K562 (cell line): ENCODE measurements around the gene CSKMT. TPM values are rescaled to one million over a fixed set of nuclear protein-coding genes. Genes with fewer than 3 reads are reported as not detected.
A peak's percentile ranks its signal among the peaks of the same experiment; 100 is the strongest.

ENCODE experiments used
- BRD9 ChIP-seq: fragments of 450-650 bp; IDR thresholded peaks from 2 replicates; pipeline ENCODE4 v1.6.1; 2018; ENCODE audit warnings: low read depth; ENCODE audit not compliant: partially characterized antibody
- FOXJ2 ChIP-seq: fragments of 200-800 bp; sonication (Bioruptor generic); IDR thresholded peaks from 2 replicates; pipeline ENCODE4 v1.6.1; 2016; ENCODE audit warnings: missing genetic modification characterization, missing compliant biosample characterization
- FUS ChIP-seq: fragments of 200-400 bp; formaldehyde crosslinking; optimal IDR thresholded peaks from 2 replicates; pipeline ENCODE3; 2017; ENCODE audit warnings: low read depth, low read length
- HDAC2 ChIP-seq: fragments of 450-650 bp; IDR thresholded peaks from 2 replicates; pipeline ENCODE4 v1.6.1; 2016; ENCODE audit warnings: mild to moderate bottlenecking
- HMG20A ChIP-seq: fragments of 450-650 bp; formaldehyde crosslinking; conservative IDR thresholded peaks from 2 replicates; pipeline ENCODE4 v1.4.0; 2020; ENCODE audit warnings: mild to moderate bottlenecking, mixed read lengths
- LARP7 ChIP-seq: fragments of 450-650 bp; IDR thresholded peaks from 2 replicates; pipeline ENCODE4 v1.6.1; 2016
- MCM3 ChIP-seq: fragments of 450-650 bp; IDR thresholded peaks from 2 replicates; pipeline ENCODE4 v1.6.1; 2016
- MCM7 ChIP-seq, 2 experiments: fragments of 450-650 bp; IDR thresholded peaks; 2 replicates each; pipeline ENCODE4 v1.6.1; 2016 to 2018
- NBN ChIP-seq: fragments of 450-650 bp; IDR thresholded peaks from 2 replicates; pipeline ENCODE4 v1.6.1; 2016; ENCODE audit warnings: low read depth, mild to moderate bottlenecking
- NCOA4 ChIP-seq: fragments of 450-650 bp; IDR thresholded peaks from 2 replicates; pipeline ENCODE4 v1.6.1; 2018; ENCODE audit warnings: mild to moderate bottlenecking; ENCODE audit not compliant: partially characterized antibody
- NR2C2 ChIP-seq, 2 experiments: fragments of 200-800 bp in 1 of 2; sonication (Bioruptor generic) in 1 of 2; sonication (generic) in 1 of 2; formaldehyde crosslinking in 1 of 2; IDR thresholded peaks; 2 replicates each; pipeline versions ENCODE4 v1.6.1 to v1.8.0; 2016 to 2022; ENCODE audit warnings: mild to moderate bottlenecking in 1 of 2, missing compliant biosample characterization in 1 of 2, missing genetic modification characterization in 1 of 2, missing genetic modification reagents in 1 of 2
- RBFOX2 ChIP-seq: fragments of 200-400 bp; formaldehyde crosslinking; IDR thresholded peaks from 2 replicates; pipeline ENCODE4 v1.6.1; 2017; ENCODE audit warnings: low read depth, mild to moderate bottlenecking, low read length, moderate library complexity
- RHOXF2B ChIP-seq: fragments of 250-450 bp; sonication (Bioruptor Pico); conservative IDR thresholded peaks from 2 replicates; pipeline ENCODE4 v1.5.1; 2021
- SMARCC2 ChIP-seq: fragments of 450-650 bp; IDR thresholded peaks from 2 replicates; pipeline ENCODE4 v1.6.1; 2017; ENCODE audit warnings: antibody characterized with exemption, moderate library complexity, mild to moderate bottlenecking, low read depth
- YBX1 ChIP-seq: fragments of 450-650 bp; IDR thresholded peaks from 2 replicates; pipeline ENCODE4 v1.7.1; 2016; ENCODE audit warnings: mild to moderate bottlenecking
- ZNF140 ChIP-seq: fragments of 250-450 bp; sonication (Bioruptor Pico); IDR thresholded peaks from 2 replicates; pipeline ENCODE4 v1.8.0; 2021; ENCODE audit warnings: moderate library complexity, mild to moderate bottlenecking, inconsistent platforms
- ZNF232 ChIP-seq: sonication (generic); formaldehyde crosslinking; IDR thresholded peaks from 2 replicates; pipeline ENCODE4 v1.8.0; 2022; ENCODE audit warnings: mild to moderate bottlenecking, missing genetic modification reagents
- ZNF253 ChIP-seq: fragments of 250-450 bp; sonication (Bioruptor Pico); conservative IDR thresholded peaks from 2 replicates; pipeline ENCODE4 v1.6.1; 2021; ENCODE audit warnings: mild to moderate bottlenecking
- ZSCAN32 ChIP-seq: fragments of 450-650 bp; formaldehyde crosslinking; IDR thresholded peaks from 2 replicates; pipeline ENCODE4 v1.4.0; 2020; ENCODE audit warnings: mild to moderate bottlenecking, moderate library complexity
- polyA plus RNA-seq, 8 experiments: library from polyadenylated mRNA; depleted of rRNA in 4 of 8; stranded (reverse) in 5 of 8; unstranded in 3 of 8; fragments of >200 nt; fragmentation: Nextera tagmentation in 2 of 8; fragmentation: Illumina TruSeq in 1 of 8; extraction: Ambion mirVana in 2 of 8; extraction: Trizol in 1 of 8; gene quantifications; 2 replicates each; pipeline versions ENCODE4 v1.2.1 to v1.2.3, GENCODE V29; 2011 to 2014; ENCODE audit warnings: inconsistent platforms in 1 of 8, missing spikeins in 1 of 8
- total RNA-seq, 7 experiments: library from RNA; depleted of rRNA in 6 of 7; stranded (reverse); fragments of >200 nt in 6 of 7; fragmentation: Illumina TruSeq in 2 of 7; extraction: Trizol in 2 of 7; gene quantifications; 2 replicates each; pipeline versions ENCODE4 v1.2.1 to v1.2.3, GENCODE V29; 2011 to 2021; ENCODE audit warnings: low replicate concordance in 1 of 7
- TF ChIP-seq, protein P1 (sequence below), 2 experiments: fragments of 450-650 bp in 1 of 2; sonication (generic) in 1 of 2; formaldehyde crosslinking; conservative IDR thresholded peaks; 2 replicates each; pipeline versions ENCODE4 v1.4.0 to v1.8.1; 2020 to 2022; ENCODE audit warnings: mild to moderate bottlenecking in 1 of 2, missing genetic modification reagents in 1 of 2
- TF ChIP-seq, protein P2 (sequence below), 2 experiments: fragments of 450-650 bp; IDR thresholded peaks; 2 replicates each; pipeline ENCODE4 v1.6.1; 2018; ENCODE audit warnings: mild to moderate bottlenecking in 2 of 2, low read depth in 1 of 2; ENCODE audit not compliant: partially characterized antibody in 2 of 2
- TF ChIP-seq, protein P3 (sequence below): fragments of 450-650 bp; formaldehyde crosslinking; IDR thresholded peaks from 2 replicates; pipeline ENCODE4 v1.4.0; 2020; ENCODE audit warnings: mild to moderate bottlenecking, moderate library complexity
- TF ChIP-seq, protein P4 (sequence below): fragments of 250-450 bp; sonication (Bioruptor Pico); IDR thresholded peaks from 2 replicates; pipeline ENCODE4 v1.8.0; 2022; ENCODE audit warnings: moderate library complexity, mild to moderate bottlenecking, inconsistent platforms

Gene CSKMT
- total and polyA plus RNA-seq, 9 of the 15 experiments (the other 6 are each of a cell fraction or from before 2014, with no cell fraction given) = 10.3 to 108 (median 27.2) TPM

DNA sequence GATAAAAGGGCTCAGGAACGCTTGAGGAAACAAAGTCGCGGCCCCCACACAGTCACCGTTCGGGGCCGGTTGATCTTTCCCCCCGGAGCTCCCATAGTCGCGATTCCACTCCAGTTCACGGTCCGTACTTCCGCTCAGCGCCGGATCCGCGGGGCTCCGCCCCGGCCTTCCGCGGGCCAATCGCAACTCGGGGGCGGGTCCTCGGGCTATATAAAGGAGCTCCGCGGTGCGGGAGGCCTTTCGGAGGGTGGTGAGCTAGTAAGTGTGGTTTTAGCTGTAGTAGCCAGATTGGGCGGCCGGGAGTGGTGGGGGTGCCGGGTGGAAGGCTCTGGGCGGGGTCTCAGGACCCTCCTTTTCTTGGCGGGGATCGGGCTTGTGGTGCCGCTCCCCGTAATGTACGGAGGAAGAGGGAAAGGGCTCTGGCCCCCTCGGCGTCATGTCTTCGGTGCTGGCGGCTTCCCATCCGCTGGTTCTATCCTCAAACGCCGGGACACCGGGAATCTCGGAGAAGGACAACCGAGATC is at the start of gene CSKMT, which contains the start of gene C11orf98 (continued):
- TF ChIP-seq, protein P1, sequence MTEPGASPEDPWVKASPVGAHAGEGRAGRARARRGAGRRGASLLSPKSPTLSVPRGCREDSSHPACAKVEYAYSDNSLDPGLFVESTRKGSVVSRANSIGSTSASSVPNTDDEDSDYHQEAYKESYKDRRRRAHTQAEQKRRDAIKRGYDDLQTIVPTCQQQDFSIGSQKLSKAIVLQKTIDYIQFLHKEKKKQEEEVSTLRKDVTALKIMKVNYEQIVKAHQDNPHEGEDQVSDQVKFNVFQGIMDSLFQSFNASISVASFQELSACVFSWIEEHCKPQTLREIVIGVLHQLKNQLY (CRISPR knock-in tag; conservative IDR thresholded peaks at IDR 0.05) = peak in 1 of 2 experiments; percentile 56; a peak in 2 of 4 replicates
- TF ChIP-seq HDAC2 (no peak), NR2C2 (CRISPR knock-in tag; IDR thresholded peaks at IDR 0.05) (no peak), NR2C2 (tag; IDR thresholded peaks at IDR 0.05) (peak; percentile 53; the same call in 1 of the 2 replicates), ZNF140 (CRISPR knock-in tag) (no peak), LARP7 (no peak), BRD9 (no peak), RHOXF2B (CRISPR knock-in tag) (0 out of 2 replicates have a peak, but pooled peaks have one; percentile 70), ZNF232 (CRISPR knock-in tag) (no peak; the same call in 1 of the 2 replicates), HMG20A (no peak), ZSCAN32 (0 out of 2 replicates have a peak, but pooled peaks have one; percentile 64), NBN (peak; percentile 62; the same call in 1 of the 2 replicates), SMARCC2 (no peak), MCM3 (no peak), RBFOX2 (peak; percentile 100), YBX1 (no peak), NCOA4 (no peak), MCM7 (IDR thresholded peaks at IDR 0.05) (no peak), FOXJ2 (tag) (no peak), FUS (no peak), ZNF253 (no peak; the same call in 1 of the 2 replicates)
- TF ChIP-seq, protein P2, sequence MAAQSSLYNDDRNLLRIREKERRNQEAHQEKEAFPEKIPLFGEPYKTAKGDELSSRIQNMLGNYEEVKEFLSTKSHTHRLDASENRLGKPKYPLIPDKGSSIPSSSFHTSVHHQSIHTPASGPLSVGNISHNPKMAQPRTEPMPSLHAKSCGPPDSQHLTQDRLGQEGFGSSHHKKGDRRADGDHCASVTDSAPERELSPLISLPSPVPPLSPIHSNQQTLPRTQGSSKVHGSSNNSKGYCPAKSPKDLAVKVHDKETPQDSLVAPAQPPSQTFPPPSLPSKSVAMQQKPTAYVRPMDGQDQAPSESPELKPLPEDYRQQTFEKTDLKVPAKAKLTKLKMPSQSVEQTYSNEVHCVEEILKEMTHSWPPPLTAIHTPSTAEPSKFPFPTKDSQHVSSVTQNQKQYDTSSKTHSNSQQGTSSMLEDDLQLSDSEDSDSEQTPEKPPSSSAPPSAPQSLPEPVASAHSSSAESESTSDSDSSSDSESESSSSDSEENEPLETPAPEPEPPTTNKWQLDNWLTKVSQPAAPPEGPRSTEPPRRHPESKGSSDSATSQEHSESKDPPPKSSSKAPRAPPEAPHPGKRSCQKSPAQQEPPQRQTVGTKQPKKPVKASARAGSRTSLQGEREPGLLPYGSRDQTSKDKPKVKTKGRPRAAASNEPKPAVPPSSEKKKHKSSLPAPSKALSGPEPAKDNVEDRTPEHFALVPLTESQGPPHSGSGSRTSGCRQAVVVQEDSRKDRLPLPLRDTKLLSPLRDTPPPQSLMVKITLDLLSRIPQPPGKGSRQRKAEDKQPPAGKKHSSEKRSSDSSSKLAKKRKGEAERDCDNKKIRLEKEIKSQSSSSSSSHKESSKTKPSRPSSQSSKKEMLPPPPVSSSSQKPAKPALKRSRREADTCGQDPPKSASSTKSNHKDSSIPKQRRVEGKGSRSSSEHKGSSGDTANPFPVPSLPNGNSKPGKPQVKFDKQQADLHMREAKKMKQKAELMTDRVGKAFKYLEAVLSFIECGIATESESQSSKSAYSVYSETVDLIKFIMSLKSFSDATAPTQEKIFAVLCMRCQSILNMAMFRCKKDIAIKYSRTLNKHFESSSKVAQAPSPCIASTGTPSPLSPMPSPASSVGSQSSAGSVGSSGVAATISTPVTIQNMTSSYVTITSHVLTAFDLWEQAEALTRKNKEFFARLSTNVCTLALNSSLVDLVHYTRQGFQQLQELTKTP (IDR thresholded peaks at IDR 0.05; ENCODE audit: low read depth in 1 of 2, partially characterized antibody in 2 of 2) = no peak
- TF ChIP-seq, protein P3, sequence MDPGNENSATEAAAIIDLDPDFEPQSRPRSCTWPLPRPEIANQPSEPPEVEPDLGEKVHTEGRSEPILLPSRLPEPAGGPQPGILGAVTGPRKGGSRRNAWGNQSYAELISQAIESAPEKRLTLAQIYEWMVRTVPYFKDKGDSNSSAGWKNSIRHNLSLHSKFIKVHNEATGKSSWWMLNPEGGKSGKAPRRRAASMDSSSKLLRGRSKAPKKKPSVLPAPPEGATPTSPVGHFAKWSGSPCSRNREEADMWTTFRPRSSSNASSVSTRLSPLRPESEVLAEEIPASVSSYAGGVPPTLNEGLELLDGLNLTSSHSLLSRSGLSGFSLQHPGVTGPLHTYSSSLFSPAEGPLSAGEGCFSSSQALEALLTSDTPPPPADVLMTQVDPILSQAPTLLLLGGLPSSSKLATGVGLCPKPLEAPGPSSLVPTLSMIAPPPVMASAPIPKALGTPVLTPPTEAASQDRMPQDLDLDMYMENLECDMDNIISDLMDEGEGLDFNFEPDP (CRISPR knock-in tag) = peak; percentile 72; the same call in 1 of the 2 replicates
- TF ChIP-seq, protein P4, sequence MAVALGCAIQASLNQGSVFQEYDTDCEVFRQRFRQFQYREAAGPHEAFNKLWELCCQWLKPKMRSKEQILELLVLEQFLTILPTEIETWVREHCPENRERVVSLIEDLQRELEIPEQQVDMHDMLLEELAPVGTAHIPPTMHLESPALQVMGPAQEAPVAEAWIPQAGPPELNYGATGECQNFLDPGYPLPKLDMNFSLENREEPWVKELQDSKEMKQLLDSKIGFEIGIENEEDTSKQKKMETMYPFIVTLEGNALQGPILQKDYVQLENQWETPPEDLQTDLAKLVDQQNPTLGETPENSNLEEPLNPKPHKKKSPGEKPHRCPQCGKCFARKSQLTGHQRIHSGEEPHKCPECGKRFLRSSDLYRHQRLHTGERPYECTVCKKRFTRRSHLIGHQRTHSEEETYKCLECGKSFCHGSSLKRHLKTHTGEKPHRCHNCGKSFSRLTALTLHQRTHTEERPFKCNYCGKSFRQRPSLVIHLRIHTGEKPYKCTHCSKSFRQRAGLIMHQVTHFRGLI (CRISPR knock-in tag) = no peak
